ENCODE measurements around the gene FAM118B.
"Not testable (repeated sequence)": the region's sequence is repeated elsewhere in the genome, so short reads cannot be mapped to it uniquely, and the experiment has no call there.

FAM118B gene

DNA sequence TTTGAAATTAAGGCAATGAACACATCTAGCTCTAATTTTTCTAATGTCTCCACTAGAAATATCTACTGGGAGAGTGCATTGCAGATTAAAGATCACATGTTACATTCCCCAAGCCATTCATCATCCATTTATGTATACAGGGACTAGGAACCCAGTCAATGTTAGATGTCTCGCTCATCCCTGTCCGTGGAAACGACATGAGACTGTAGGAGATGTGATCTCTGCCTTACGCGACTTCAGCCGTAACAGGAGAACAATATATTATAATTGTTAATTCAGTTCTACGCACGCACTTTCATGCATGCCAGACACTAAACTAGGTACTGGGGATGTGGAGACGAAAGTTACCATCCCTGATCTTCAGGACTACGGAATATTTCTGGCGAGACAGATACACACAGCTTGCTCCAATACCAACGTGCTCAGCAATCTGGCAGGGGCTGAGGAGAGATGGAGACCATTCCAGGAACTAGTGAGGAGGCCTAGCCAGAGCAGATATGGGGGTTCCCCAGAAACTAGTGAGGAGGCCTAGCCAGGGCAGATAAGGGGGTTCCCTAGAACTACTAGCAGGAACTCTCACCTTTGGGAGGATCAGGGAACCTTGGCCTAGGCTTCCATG lies 93.0 kb downstream of the FAM118B start:
- TF ChIP-seq, protein P1, sequence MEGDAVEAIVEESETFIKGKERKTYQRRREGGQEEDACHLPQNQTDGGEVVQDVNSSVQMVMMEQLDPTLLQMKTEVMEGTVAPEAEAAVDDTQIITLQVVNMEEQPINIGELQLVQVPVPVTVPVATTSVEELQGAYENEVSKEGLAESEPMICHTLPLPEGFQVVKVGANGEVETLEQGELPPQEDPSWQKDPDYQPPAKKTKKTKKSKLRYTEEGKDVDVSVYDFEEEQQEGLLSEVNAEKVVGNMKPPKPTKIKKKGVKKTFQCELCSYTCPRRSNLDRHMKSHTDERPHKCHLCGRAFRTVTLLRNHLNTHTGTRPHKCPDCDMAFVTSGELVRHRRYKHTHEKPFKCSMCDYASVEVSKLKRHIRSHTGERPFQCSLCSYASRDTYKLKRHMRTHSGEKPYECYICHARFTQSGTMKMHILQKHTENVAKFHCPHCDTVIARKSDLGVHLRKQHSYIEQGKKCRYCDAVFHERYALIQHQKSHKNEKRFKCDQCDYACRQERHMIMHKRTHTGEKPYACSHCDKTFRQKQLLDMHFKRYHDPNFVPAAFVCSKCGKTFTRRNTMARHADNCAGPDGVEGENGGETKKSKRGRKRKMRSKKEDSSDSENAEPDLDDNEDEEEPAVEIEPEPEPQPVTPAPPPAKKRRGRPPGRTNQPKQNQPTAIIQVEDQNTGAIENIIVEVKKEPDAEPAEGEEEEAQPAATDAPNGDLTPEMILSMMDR (IDR thresholded peaks at IDR 0.05; ENCODE audit: control insufficient read depth, extremely low read depth, insufficient read depth), result no peak
- H3K4me3 ChIP-seq (ENCODE audit: low read depth, low read length), result peak overlapping the region; percentile 76
- DNase-seq (ENCODE audit: low read depth), result no peak

DNA sequence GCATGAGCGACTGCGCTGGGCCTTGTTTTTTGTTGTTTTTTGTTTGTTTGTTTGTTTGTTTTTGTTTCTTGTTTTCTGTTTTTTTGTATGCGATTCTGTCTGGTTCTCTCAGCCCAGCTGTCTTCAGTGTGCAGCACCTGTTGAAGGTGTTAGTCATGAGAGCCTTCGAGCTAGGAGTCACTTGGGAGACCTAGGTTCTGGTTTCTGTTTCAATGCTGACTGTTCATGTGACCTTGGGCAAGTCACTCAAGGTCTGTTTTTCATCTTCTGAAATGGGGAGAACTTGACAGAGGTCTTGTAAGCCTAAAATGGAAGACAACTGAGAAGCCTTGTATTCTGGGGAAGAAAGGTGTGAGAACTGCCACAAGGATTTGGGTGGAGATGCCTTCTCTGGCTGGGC lies 94.1 kb downstream of the FAM118B start:
- TF ChIP-seq, protein P1 (IDR thresholded peaks at IDR 0.05; ENCODE audit: control insufficient read depth, extremely low read depth, insufficient read depth), result no peak
- H3K4me3 ChIP-seq (ENCODE audit: low read depth, low read length), result no peak overlapping the region
- no peak for DNase-seq (ENCODE audit: low read depth)

DNA sequence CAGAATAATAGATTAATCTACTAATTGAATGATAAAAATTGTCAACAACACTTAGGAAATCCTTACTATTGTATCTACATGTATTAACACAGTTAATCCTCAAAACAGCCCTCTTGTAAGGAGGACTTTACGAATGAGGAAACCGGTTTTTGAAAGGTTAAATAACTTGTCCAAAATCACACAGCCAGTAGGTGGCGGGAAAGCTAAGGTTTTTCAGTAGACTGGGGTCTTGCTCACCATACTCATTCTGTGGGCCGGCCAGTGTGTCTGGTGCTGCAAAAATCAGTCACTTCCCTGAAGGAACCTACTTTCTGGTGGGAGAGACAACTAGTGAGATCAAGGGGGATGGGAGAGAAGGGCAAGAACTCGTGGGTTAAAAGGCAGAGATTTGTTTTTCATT lies 96.1 kb downstream of the FAM118B start:
- TF ChIP-seq, protein P1 (IDR thresholded peaks at IDR 0.05; ENCODE audit: control insufficient read depth, extremely low read depth, insufficient read depth), result 0 out of 2 replicates have a peak, but pooled peaks have one; percentile 12
- H3K4me3 ChIP-seq (ENCODE audit: low read depth, low read length), result no peak overlapping the region
- DNase-seq (ENCODE audit: low read depth), result no peak

DNA sequence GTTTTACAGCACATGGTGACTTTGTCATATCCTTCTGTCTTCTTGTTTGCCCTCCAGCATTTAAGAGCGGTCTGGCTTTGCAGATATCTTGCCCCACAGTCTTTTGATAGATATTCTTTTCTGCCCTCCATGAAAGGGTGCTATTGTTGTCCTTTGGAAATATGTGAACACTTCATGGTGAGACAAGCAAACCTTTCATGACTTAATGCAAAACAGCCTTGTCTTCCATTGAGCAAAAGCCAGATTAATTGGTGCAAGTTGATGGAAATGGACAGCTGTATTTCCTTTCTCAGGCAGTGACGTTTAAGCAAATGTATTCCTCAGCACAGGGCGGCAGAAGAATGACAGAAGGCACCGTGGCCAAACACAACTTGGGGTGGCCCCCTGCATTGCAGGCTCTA lies 96.7 kb downstream of the FAM118B start:
- TF ChIP-seq, protein P1 (IDR thresholded peaks at IDR 0.05; ENCODE audit: control insufficient read depth, extremely low read depth, insufficient read depth), result no peak
- no peak for DNase-seq (ENCODE audit: low read depth)
- no peak overlapping the region for H3K4me3 ChIP-seq (ENCODE audit: low read depth, low read length)

DNA sequence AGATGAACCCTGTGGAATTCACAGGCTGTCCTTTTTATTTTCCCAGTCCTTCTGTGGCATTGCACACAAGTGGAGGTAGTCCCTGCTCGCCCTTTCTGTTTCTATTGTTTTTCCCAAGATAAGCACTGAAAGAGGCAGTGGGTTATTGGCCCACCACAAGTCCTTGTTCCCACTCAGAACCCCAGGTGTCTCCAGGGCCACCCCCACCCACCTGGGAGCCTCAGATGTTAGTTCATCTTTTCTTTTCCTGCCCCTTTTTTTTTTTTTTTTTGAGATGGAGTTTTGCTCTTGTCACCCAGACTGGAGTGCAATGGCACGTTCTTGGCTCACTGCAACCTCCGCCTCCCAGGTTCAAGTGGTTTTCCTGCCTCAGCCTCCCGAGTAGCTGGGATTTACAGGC lies 97.2 kb downstream of the FAM118B start:
- DNase-seq (ENCODE audit: low read depth); H3K4me3 ChIP-seq (ENCODE audit: low read depth, low read length): not testable (repeated sequence)

DNA sequence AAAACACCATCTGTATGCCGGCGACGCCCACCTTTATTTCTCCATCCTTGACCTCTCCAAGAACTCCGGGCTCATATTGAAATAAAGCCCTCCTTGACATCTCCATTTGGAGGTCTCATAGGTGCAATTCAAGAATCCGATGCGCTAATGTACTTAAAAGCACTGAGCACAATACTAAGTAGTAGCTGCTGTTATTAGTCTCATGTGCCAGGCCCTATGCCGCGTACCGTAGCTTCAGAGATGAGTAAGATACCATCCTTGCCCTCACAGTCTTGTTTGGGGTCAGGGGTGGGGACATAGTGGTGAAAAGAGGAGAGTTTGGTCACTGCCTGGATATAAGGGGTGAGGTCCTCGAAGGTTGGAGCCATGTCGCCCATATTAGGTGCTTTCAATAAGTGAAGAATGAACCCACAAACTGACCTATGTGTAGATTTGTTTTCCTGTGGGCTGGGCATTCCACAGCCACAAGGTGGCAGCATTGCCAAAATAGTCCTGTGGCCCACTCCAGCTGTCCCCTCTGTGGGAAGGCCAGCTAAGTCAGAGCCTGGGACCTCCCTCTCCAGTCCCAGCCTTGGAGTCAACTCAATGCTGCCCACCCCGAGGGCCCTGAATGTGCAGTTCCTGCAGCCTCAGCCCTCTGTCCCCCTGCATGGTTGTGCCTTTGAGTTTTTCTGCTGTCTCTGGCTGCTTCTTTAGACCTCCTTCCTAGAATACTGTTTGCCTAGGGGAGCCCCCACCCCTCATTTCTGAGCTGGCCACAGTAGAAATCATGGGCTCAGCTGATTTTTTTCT lies 98.8 kb downstream of the FAM118B start:
- no peak overlapping the region for H3K4me3 ChIP-seq (ENCODE audit: low read depth, low read length)
- DNase-seq (ENCODE audit: low read depth), result no peak
- TF ChIP-seq, protein P1 (IDR thresholded peaks at IDR 0.05; ENCODE audit: control insufficient read depth, extremely low read depth, insufficient read depth), result peak; percentile 95

DNA sequence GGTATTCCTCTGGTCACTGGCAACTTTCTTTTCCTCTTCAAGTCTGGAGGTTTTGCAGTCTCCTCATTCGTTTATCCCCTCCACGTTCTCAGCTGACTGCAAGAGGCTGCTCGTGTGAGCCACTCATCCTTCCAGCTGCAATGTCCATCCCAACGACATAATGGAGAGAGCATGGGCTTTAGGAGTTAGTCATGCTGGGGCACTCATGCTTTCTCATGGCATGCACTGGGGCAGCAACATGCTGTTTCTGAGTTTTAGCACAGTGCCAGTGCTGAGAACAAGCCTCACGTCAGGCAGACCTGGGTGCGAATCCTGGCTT lies 99.4 kb downstream of the FAM118B start:
- TF ChIP-seq, protein P1 (IDR thresholded peaks at IDR 0.05; ENCODE audit: control insufficient read depth, extremely low read depth, insufficient read depth), result no peak
- DNase-seq (ENCODE audit: low read depth), result no peak
- no peak overlapping the region for H3K4me3 ChIP-seq (ENCODE audit: low read depth, low read length)

All from LNCaP clone FGC (cell line).